GM19468 (cell line): ENCODE measurements around the gene FAM83F.
A peak's percentile ranks its signal among the peaks of the same experiment; 100 is the strongest.

ENCODE experiments used
- ATAC-seq: cut with Tn5 transposase; IDR thresholded peaks from one replicate; pipeline ENCODE4 v1.9.1; 2021; ENCODE audit warnings: mild to moderate bottlenecking, moderate library complexity, moderate number of reproducible peaks; ENCODE audit not compliant: unreplicated experiment; ENCODE audit errors: extremely low read depth

FAM83F gene

DNA sequence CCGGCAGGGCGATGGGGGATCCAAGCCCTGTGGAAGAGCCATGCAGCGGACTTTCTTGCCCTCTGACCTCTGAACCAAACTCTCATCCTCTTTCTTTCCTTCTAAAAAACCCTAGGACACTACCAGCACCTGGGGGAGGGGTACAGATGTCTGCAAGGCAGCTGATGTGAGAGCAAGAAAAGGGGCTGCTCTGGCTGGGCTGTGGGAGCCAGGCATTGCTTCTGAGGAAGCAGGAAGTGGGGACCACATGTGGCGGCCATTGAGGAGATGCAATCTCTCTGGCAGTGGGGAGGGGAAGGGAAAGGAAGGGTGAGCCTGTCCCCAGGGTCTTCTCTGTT is 36.0 kb downstream of the FAM83F start:
- no peak for ATAC-seq

DNA sequence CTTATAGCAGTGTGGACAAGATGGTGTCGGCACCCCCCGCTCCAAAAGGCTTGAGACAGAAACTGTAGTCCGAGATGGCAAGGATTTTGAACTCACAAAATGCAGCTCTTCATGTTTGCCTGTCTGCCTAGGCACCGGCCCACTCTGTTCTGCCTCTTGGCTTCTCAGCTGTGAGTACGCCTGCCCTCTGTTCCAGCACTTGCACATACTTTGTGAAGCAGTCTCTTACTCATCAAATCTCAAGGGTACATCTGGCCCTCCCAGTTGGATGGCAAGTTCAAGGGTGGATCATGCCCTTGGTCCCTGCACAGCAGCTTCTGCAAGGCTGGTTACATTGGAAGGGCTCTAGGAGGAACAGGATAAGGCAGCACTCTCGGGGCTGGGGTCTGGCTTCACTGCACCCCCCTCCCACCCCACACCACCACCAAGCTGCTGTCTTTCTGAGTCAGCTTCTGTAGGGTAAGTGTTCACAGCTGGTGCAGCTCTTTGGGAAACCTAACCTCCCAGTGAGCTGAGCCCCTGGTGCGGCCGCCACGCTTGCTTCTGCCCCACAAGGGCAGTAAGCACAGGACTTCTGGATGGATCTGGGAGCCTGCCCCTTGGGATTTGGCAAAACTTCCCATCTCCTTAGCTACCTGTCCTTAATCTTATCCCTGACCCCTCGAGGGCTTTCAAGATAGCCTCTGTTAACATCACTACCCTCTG is 37.2 kb downstream of the FAM83F start:
- no peak for ATAC-seq

DNA sequence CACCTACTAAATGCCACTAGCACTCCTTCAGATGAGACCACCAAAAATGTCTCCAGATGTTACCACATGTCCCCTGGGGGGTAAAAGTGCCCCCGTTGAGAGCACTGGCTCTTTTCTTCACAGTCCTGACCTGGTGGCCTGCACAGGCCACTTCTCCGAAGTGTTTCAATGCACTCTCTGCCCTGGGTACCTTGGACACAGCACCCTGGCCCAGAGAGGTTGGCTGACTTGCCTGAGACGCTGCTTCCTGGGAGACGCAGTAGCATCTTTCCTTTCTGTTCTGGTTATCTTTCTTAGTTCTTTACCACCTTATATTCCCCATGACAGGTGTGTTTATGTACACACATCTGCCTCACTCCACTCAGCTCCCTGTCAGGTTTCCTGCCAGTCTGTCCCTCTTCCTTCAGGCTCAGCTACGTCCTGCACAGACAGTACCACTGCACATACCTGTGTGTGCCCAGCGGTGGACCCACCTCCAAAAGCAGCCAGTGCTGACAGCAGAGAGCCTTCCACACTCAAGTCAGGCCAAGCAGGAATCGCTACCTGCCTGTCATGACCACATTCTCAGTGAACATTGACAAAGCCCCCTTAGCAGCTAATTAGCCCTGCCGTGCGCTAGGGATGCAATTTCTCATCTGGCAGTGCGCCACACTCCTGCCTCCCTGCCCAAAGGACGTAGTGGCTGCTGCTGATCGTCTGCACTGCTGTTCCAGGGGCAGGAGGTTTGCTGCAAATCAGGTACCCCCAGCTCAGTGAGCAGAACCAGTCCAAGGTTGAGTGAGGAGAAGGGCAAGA is 39.0 kb downstream of the FAM83F start:
- no peak for ATAC-seq

DNA sequence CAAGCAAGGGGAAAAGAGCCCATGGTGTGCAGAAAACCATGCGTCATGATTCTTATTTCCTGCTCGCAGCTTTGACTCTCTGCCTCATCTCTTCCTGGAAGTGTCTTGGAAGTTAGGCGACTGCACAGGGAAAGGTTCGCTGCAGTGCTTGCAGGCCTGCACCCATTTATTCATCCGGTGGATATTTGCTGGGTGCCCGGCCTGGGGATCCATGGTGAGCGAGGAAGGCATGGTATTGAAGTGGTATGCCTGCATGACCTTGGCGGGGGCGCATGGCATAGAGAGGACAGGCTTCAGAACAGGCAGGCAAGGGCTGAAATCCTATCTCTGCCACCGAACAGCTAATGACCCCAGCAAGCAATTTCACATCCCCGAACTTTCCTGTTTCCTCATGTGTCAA is 40.6 kb downstream of the FAM83F start:
- no peak for ATAC-seq

DNA sequence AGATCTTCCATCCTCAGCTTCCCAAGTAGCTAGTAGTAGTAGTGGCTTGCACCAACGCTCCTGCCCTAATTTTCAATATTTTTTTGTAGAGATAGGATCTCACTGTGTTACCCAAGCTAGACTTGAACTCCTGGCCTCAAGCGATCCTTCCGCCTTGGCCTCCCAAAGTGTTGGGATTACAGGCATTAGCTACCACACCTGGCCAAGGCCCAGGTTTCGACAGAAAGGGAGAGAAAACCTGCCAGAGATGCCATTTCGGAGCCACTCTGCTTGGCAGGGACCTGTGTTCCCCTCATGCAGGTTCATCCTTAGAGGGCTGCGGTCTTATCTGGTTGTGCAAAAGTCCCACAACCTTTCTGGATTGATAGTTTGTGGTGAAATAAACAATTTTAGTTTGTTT is 41.4 kb downstream of the FAM83F start:
- no peak for ATAC-seq

DNA sequence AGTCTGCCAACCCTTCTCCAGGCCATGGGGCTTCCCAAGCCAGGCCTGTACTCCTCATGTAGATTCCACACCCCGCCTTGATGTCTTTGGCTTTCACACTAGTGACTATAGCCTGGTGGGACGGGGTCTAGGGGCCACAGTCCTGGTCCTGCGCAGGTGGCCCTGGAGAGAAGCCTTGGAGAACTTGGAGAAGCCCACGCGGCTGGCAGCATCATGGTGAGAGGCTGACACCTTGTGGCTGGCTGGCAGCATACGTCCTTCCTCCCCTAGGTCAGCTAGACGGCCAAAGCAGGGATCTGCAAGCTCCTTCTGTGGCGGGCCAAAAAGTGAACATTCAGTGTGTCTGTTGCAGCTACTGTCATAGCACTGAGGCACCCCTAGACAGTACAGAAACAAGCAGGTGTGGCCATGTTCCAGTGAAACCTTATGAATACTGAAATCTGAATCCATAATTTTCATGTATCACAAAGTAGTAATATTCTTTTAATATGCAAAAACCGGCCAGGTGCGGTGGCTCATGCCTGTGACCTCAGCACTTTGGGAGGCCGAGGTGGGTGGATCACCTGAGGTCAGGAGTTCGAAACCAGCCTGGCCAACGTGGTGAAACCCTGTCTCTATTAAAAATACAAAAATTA is 42.0 kb downstream of the FAM83F start:
- ATAC-seq = no peak

DNA sequence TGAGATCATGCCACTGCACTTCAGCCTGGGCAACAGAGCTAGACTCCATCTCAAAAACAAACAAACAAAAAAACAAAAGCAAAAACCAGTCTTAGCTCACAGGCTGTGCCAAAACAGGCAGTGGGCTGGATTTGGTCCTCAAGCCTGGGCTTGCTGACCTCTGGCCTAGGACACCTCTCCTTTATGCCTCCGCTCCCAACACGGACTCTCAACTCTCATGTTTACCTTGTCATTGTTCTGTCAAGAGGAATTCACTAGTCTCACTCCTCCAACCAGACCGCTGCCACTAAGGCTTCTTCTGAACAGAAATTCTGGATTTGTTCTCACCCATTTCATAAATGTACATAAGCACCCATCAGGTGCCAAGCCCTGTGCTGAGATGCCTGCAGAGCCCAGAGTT is 42.6 kb downstream of the FAM83F start:
- no peak for ATAC-seq

DNA sequence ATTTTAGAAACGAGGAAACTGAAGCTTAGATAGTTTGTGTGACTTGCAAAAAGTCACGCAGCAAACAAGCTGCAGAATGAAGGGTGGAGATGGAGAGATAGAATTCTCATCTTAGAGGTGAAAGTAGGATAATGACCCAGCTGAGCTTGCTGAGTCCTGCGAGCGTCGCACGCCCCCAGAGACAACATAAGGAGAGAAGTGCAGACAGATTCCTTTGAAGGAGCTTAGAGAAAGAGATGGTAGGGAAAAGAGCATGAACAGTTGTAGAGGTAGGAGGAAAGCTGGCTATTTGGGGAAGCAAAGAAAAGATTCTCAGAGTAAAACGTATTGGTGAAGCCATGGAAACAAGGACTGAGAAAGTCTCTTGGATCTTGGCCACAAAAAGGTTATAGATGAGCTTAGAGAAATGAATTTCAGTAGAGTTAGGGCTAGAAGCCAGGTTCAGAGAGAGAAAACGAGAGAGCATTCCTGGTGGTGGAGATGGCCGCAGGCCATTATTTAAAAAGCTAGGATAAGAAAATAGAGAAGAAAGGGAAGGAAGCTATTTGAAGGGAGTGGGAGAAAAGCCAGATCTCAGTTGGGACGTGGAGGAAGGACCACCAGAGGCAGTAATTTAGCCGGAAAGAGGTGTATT is 44.8 kb downstream of the FAM83F start:
- ATAC-seq = no peak

DNA sequence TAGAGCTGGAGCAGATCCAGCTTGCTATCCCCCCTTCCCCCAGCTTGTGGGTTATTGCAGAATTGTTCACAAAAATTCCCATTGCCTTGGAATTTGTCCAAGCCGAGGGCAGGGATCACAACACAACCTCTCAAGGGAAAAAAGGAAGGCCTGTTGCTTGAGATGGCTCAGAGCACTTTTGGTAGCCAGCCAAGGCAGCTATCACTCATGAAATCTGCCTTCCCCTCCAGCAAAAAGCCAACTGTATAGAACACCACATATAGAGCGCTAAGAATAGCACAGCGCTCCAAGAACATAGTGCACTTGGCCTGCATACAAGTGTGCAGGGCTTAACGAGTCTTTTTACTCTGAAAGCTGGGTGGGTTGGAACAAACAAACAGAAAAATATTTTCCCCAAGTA is 46.2 kb downstream of the FAM83F start:
- ATAC-seq = no peak

DNA sequence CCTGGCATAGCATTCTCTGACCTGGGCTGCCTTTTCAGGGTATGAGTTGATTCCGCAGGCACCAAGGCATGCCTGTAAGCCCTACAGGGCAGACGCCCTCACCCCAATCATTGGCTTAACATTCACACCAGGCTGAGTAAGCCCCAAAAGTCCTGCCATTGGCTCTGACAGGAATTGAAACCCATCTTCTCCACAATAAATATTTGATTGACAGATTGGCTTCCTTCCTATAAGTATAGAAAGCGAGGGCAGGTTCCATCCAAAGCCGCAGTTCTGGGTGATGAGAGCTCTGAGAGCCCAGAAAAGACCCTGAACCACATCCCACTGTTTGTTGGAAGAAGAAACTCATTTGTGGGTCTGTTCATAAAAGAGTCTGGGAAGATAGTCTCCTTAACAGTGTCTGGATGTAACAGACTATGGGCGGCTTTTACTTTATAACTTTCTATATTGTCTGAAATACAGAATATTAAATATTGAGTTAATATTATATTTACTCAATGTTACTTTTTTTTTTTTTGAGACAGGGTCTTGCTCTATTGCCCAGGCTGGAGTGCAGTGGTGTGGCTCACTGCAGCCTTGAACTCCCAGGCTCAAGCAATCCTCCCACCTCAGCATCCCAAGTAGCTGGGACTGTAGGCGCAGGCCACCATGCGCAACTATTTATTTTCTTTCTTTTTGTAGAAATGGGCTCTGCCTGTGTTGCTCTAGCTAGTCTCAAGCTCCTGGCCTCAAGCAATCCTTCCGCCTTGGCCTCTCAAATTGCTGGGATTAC is 46.8 kb downstream of the FAM83F start:
- ATAC-seq = no peak

DNA sequence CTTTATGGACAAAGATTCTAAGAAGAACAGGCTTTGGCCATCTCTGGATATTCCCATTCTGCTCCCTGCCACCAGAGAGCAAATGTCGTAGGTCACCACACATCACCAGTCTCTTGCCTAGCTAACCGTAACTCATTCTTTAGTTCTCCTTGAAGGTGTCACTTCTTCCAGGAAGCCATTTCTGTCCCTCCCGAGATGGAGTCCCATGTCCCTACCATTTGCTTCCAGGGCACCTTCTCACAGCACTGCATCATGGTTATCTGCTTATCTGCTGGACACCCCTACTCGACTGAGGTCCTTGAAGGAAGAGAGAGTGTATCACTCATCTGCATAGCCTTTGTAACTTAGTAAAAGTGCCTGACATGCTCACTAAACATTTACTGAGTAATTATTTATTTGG is 47.6 kb downstream of the FAM83F start:
- ATAC-seq = no peak

DNA sequence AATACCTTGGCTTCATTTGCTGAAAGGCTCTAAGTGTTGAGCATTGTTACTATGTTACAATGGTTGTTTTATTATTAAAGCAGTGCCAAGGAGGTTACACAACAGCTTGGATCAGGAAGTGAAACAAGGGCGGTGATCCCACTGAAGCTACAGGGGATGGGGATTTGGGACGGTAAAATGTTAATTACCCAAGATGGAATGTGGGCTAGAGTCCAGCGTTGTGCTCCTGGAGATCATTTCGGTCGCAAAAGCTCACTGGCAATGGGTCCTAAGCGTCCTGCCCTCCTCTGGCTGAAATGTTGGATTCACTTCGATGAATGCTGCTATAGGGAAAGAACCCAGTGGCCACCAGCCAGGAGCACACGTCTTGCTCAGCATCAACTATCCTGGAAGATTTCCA is 48.3 kb downstream of the FAM83F start:
- ATAC-seq = no peak

DNA sequence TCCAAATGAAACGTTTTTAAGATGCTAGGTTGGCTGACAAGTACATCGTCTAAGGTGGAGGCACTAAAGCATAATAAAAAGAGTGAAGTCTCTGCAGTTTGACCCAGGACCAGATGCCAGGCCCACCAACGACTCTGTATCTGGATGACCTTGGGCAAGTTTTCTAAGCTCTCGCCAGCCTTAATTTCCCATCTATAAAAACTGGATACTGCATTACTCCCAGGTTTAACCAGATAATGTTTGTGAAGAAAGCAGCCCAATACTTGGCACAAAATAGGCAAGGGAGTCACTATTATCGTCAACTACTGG is 49.0 kb downstream of the FAM83F start:
- no peak for ATAC-seq

DNA sequence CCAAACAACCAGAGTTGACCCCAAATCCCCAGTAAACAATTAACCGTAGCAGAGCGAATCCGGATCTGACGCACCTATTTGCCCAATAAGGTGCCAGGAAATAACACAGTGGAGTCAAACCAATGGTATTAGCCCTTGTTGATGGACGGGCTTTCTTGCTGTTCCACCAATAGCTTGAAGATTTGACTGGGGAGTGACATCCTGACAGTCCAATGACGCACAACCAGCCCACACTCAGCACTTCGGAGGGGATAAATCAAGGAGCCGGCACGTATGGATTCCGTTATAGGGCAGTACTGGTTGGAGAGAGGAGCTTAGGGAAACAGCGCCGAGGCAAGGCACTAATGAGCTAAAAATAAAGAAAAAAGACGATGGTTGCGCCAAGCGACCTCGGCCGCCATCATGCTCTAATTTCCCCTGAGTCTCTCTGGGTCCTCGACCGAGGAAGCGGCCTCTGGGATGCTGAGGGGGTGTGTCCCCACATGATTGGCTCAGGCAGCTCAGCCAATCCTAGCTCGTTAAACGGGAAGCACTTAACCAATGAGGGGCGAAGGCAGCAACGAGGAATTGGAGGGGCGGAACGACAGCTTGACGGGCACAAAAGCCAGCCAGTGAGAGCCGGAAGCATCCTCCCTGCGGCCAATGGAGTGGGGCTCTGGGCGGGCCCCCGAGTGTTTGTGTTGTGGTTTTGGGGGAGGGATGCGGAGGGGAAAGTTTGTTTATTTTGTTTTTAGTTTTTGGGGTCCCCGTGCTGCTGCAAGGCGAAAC is 49.5 kb downstream of the FAM83F start:
- peak; percentile 72 for ATAC-seq

DNA sequence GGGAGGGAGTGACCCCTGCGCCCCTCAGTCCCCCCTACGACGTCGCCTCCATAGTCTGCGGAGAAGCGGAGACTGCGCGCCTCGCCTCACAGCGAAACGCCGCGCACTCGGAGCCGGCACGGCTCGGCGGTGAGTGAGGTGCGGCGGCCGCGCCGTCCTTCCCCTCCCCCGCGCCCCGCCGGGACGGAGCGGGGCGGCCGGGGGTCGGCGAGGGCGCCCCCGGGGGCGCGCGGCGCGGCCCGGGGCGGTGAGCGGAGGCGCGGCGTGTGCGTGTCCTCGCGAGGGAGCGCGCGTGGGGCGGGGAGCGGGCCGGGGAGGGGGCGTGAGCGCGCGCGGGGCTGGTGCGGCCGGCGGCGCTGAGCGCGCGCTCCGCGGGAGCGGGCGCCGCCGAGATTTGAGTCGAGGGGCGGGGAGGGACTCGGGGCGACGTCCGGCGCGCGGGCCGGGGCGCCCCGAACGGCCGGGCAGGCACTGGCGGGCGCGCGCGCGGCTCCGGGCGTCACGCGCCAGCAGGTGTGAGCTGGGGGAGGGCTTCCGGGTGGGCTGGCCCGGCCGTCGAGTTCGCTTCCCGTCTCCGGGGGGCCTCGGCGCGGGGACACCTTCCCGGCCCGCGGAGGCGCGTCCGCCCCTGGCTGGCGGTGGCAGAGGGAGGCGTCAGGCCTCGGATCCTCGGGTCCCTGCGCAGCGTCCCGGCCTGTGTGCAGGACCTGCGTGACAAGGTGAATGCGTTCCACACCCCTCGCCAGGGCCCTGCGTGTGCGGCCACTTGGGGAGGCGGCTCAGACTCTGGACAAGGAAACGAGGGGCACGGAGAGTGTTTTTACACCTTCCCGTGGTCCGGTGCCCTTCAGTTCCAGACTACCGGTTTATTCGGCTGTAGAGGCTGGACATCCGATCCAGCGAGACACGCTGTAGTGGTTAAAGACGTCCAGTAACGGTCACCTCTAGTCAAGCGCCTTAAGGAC is 50.4 kb downstream of the FAM83F start:
- ATAC-seq = no peak

DNA sequence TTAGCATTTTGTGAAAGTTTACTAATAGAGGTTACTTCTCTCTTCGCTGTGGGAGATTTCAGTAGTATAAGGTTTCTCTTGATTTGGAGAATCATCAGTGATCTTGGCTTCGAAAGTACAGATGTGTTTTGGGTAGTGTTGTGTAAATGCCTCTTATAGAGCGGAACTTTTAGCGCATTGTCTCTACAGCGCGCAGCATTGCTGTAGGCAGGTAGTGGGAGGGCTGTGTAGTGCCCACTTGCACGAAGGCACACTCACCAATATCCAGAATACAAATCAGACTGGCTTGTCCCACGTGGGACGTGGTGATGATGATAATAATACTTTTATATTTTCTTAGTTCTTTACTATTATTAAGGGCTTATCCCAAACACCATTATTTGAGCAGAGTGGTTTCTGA is 51.4 kb downstream of the FAM83F start:
- ATAC-seq = no peak

DNA sequence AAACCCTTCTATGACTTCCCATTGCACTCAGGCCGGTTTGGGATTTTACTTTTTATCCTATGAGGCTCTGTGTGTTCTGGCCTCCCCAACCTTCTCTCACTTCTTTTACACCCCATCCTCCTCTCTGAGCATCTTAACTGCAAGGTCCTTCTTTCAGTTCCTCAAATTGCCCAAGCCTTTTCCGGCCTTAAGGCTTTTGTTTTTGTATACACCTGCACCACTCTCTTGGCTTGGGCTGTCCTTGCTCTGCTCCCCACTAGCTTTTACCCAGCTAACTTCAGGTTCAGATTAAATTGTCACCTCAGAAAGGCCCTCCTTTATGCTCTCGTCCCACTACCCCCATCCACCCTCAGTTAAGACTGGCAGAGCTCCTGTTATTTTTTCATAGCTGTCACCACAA is 55.5 kb downstream of the FAM83F start:
- peak; percentile 38 for ATAC-seq

DNA sequence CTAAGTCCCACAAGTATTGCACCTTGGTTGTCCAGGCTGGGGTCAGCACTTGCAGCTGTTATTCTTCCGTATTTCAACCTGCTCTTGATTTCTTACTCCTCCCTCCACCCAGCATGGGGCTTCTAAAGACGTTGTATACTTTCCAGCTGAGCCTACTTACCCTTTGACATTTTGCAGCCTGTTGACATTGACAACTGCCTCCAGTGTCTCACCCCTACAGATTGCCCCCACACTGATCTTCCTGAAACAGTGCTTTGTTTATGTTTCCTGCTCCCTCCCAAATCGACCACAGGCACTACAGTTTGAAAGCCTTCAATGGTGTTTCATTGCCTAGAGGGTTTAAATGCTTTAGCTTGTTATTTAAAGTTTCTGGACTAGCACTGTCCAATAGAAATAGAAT is 56.6 kb downstream of the FAM83F start:
- ATAC-seq = no peak

DNA sequence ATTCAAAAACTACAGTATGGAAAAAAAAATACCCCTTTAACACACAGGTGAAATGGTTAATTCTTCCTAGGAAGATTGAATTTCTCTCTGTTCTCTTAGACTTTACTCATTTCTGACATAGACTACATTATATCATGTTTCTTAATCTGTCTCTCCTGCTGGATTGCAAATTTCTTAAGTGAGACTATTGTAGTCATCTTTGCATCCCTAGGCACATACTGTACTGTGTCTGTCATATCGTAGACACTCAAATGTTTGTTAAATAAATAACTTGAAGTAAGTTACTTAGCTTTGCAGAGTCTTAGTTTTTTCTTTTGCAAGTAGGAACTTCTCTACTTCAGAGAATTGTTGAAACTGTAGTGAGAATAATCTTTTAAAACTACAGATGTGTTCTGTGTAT is 58.7 kb downstream of the FAM83F start:
- ATAC-seq = no peak
